CD4-positive, alpha-beta T cell (primary cell): ENCODE results near the gene SLC39A9. TPM values are rescaled to one million over a fixed set of nuclear protein-coding genes. Genes with fewer than 3 reads are reported as not detected.

Experiments
- ATAC-seq: fragments of 200-7000 bp; cut with Tn5 transposase; one replicate; pipeline ENCODE4 v1.10.0; 2022; ENCODE audit warnings: mild to moderate bottlenecking; ENCODE audit not compliant: poor library complexity
- CTCF ChIA-PET: fragments of 350-600 bp; sonication (Branson Sonifier 250); formaldehyde crosslinking; loops from one replicate; lab custom pipeline; 2021; ENCODE audit warnings: antibody characterized with exemption, inconsistent platforms; lab: Charles Lee
- POLR2A ChIA-PET: fragments of 350-600 bp; sonication (Branson Sonifier 250); formaldehyde crosslinking; loops from one replicate; lab custom pipeline; 2021; ENCODE audit warnings: antibody characterized with exemption, inconsistent platforms; lab: Charles Lee
- DNase-seq, 14 experiments: peaks; one replicate each; pipeline ENCODE4 v3.0.0-alpha.2; 2013 to 2020; ENCODE audit warnings: mixed read lengths in 2 of 14
- H3K27ac ChIP-seq, 2 donors: one replicate each; pipeline versions ENCODE4 v1.5.1 to v1.7.0; 2013; ENCODE audit warnings: low read length in 2 of 2, low read depth in 1 of 2, mild to moderate bottlenecking in 1 of 2
- H3K27me3 ChIP-seq, 2 experiments: 1 replicate in 1 of 2; 2 replicates in 1 of 2; pipeline versions ENCODE4 v1.6.1 to v1.7.0; 2013; ENCODE audit warnings: low read length in 2 of 2, control low read depth in 1 of 2, mild to moderate bottlenecking in 1 of 2, moderate library complexity in 1 of 2; ENCODE audit not compliant: insufficient read depth in 2 of 2, control insufficient read depth in 1 of 2
- H3K36me3 ChIP-seq: one replicate; pipeline ENCODE4 v1.6.1; 2013; ENCODE audit warnings: low read length, control low read depth; ENCODE audit not compliant: insufficient read depth
- H3K4me1 ChIP-seq: one replicate; pipeline ENCODE4 v1.6.1; 2013; ENCODE audit warnings: low read length, control low read depth; ENCODE audit not compliant: insufficient read depth
- H3K4me3 ChIP-seq: one replicate; pipeline ENCODE4 v1.5.1; 2013; ENCODE audit warnings: mild to moderate bottlenecking, low read length, moderate library complexity
- H3K9me3 ChIP-seq, 2 experiments: 1 replicate in 1 of 2; 2 replicates in 1 of 2; pipeline versions ENCODE4 v1.6.1 to v1.7.0; 2013; ENCODE audit warnings: low read length in 2 of 2, mild to moderate bottlenecking in 2 of 2, control low read depth in 1 of 2, moderate library complexity in 1 of 2; ENCODE audit not compliant: control insufficient read depth in 1 of 2, insufficient read depth in 1 of 2
- H3K27ac Mint-ChIP-seq: one replicate; pipeline ENCODE4 v1.8.0; 2020; ENCODE audit warnings: mixed read lengths
- H3K27me3 Mint-ChIP-seq: one replicate; pipeline ENCODE4 v1.8.0; 2021; ENCODE audit warnings: mixed read lengths
- H3K36me3 Mint-ChIP-seq: one replicate; pipeline ENCODE4 v1.8.0; 2021; ENCODE audit warnings: low read depth, mixed read lengths
- H3K4me1 Mint-ChIP-seq: one replicate; pipeline ENCODE4 v1.8.0; 2021; ENCODE audit warnings: low read depth, mixed read lengths
- H3K4me3 Mint-ChIP-seq: one replicate; pipeline ENCODE4 v1.8.0; 2020; ENCODE audit warnings: mild to moderate bottlenecking, mixed read lengths
- H3K9me3 Mint-ChIP-seq: one replicate; pipeline ENCODE4 v1.8.0; 2020; ENCODE audit warnings: mixed read lengths
- intact Hi-C, 2 experiments: fragments of 100-400 bp; cut with DNase I in 1 of 2; cut with micrococcal nuclease in 1 of 2; formaldehyde crosslinking; loops; one replicate each; pipeline versions ENCODE4 v1.15.1 to v1.9.0; 2023 to 2025; cut with DNase I, micrococcal nuclease
- total RNA-seq, 174 experiments: library from RNA in 2 of 174; stranded (reverse) in 2 of 174; gene quantifications; one replicate each; pipeline ENCODE4 v1.2.3 and lab custom pipeline; 2021 to 2026
- TF ChIP-seq, protein P1 (sequence below): fragments of 200-600 bp; IDR thresholded peaks from one replicate; pipeline ENCODE4 v1.8.0; 2022; ENCODE audit warnings: antibody characterized with exemption, mild to moderate bottlenecking

Gene SLC39A9
- total RNA-seq, 2 experiments from 2014 or later = 19.5 to 20.5 TPM

DNA sequence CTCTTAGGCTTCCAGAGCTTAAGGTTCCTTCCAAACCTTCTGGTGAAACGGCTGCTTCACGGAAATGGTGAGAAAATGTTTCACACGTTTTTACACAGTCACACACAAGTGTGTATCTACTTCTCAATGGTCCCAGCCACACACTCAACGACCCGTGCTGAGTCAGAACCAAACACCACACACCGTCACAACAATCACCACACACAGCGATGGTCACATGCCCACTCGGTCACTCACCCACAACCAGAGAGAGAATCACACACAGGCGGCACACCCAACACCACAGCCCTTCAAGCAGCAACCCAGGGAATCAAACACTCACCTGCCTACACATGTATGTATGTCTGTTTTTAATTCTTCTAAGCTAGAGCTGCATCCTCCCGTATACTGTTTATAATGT lies 73.4 kb downstream of the SLC39A9 start:
- Mint-ChIP-seq H3K4me1 (no peaks in the 10 kb centered on the region), H3K27ac (no peak overlapping the region), H3K27me3 (no peaks in the 10 kb centered on the region), H3K36me3 (no peaks in the 10 kb centered on the region), H3K9me3 (no peaks in the 10 kb centered on the region), H3K4me3 (no peak overlapping the region)
- Histone ChIP-seq H3K27me3 (no peaks in the 10 kb centered on the region), H3K9me3 (no peaks in the 10 kb centered on the region), H3K4me1 (no peaks in the 10 kb centered on the region), H3K27ac (no peak overlapping the region), H3K36me3 (no peaks in the 10 kb centered on the region), H3K4me3 (no peak overlapping the region)
- ATAC-seq (no peak), DNase-seq (no peak)
- TF ChIP-seq, protein P1, sequence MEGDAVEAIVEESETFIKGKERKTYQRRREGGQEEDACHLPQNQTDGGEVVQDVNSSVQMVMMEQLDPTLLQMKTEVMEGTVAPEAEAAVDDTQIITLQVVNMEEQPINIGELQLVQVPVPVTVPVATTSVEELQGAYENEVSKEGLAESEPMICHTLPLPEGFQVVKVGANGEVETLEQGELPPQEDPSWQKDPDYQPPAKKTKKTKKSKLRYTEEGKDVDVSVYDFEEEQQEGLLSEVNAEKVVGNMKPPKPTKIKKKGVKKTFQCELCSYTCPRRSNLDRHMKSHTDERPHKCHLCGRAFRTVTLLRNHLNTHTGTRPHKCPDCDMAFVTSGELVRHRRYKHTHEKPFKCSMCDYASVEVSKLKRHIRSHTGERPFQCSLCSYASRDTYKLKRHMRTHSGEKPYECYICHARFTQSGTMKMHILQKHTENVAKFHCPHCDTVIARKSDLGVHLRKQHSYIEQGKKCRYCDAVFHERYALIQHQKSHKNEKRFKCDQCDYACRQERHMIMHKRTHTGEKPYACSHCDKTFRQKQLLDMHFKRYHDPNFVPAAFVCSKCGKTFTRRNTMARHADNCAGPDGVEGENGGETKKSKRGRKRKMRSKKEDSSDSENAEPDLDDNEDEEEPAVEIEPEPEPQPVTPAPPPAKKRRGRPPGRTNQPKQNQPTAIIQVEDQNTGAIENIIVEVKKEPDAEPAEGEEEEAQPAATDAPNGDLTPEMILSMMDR = no peak
- POLR2A ChIA-PET = no interaction called here
- CTCF ChIA-PET = no interaction called here
- intact Hi-C loops = no loop called here

DNA sequence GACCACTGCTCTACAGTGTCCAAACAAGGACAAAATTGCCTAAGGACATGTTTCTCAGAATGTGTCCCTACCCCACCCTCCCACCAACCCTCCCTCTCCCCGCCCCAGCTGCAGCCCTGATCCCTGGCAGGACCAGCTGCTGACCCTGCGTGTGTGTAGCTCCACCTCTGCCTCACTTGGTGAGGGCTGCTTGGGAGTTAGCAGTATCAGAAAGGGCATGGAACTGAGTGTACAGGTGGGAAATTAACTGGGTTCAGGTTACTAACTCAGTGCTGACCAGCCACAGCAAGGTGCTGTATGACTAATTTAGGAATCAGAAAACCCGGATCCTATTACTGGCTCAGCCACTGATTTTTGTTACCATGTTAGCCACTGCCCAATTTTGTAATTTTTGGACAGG lies 74.8 kb downstream of the SLC39A9 start:
- Histone ChIP-seq H3K27ac (no peak overlapping the region), H3K27me3 (no peaks in the 10 kb centered on the region), H3K4me3 (no peak overlapping the region), H3K4me1 (no peaks in the 10 kb centered on the region), H3K36me3 (no peaks in the 10 kb centered on the region), H3K9me3 (no peaks in the 10 kb centered on the region)
- DNase-seq = no peak
- ATAC-seq = no peak
- H3K9me3 Mint-ChIP-seq = no peaks in the 10 kb centered on the region
- TF ChIP-seq, protein P1 = no peak
- ChIA-PET CTCF (no interaction called here), POLR2A (no interaction called here)
- H3K4me1 Mint-ChIP-seq = no peaks in the 10 kb centered on the region
- no peak overlapping the region for H3K4me3 Mint-ChIP-seq
- no peaks in the 10 kb centered on the region for H3K36me3 Mint-ChIP-seq
- intact Hi-C loops = no loop called here
- H3K27me3 Mint-ChIP-seq = no peaks in the 10 kb centered on the region
- no peak overlapping the region for H3K27ac Mint-ChIP-seq

DNA sequence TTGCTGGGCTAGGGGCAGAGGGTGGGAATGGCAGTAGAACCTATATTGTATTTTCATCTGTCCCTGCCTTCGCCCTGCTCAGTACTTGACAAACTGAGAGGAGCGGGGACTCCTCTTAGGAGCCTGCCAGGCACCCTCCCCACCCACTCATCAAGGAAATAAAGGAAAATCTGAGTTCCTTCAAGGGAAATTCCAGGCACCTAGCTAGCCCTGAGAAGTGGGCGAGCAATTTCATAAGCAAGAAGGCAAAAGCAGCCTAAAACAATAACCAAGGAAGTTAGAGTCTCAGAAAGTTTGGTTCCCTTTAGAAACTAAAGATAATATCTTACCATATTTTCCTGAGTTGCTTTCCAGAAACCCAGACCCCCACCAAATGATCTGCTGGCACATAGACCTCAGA lies 75.5 kb downstream of the SLC39A9 start:
- ATAC-seq = no peak
- no peaks in the 10 kb centered on the region for H3K36me3 ChIP-seq
- no peak overlapping the region for H3K27ac ChIP-seq
- no peaks in the 10 kb centered on the region for H3K4me1 ChIP-seq
- intact Hi-C loops = no loop called here
- no peaks in the 10 kb centered on the region for H3K27me3 Mint-ChIP-seq
- no peaks in the 10 kb centered on the region for H3K9me3 ChIP-seq
- ChIA-PET CTCF (no interaction called here), POLR2A (no interaction called here)
- no peak overlapping the region for H3K4me3 ChIP-seq
- no peaks in the 10 kb centered on the region for H3K9me3 Mint-ChIP-seq
- no peak overlapping the region for H3K4me3 Mint-ChIP-seq
- no peaks in the 10 kb centered on the region for H3K36me3 Mint-ChIP-seq
- TF ChIP-seq, protein P1 = no peak
- no peak for DNase-seq
- H3K4me1 Mint-ChIP-seq = no peaks in the 10 kb centered on the region
- H3K27ac Mint-ChIP-seq = no peak overlapping the region
- no peaks in the 10 kb centered on the region for H3K27me3 ChIP-seq
